ENCODE measurements around the gene PHLPP1. TPM values are rescaled to one million over a fixed set of nuclear protein-coding genes. Genes with fewer than 3 reads are reported as not detected.

The PHLPP1 gene
- total RNA-seq, 2 donors from 2014 or later: 8.1 to 11.6 TPM

GRCh38 chr18:62713651-62714247 is 1.6 kb upstream of the PHLPP1 start:
- H3K4me3 ChIP-seq: no peak overlapping the region
- DNase-seq (ENCODE audit: low spot score) (no peak), ATAC-seq (ENCODE audit: insufficient number of reproducible peaks, low FRiP score, low read depth) (no peak)
- H3K27me3 ChIP-seq (replicated peaks; ENCODE audit: insufficient read depth): no peaks in the 10 kb centered on the region
- TF ChIP-seq CTCF (IDR thresholded peaks at IDR 0.05): no peak
- no peak overlapping the region for H3K27ac ChIP-seq
- H3K9me3 ChIP-seq: no peaks in the 10 kb centered on the region
- H3K36me3 ChIP-seq: no peaks in the 10 kb centered on the region
- H3K4me1 ChIP-seq (ENCODE audit: control insufficient read depth in 1 of 2, low read depth in 2 of 2): peaks cover 7 to 13% of the 10 kb centered on the region in 2 donors

- H3K9me3 ChIP-seq: no peaks in the 10 kb centered on the region
- TF ChIP-seq CTCF (IDR thresholded peaks at IDR 0.05): peak; percentile 65
- no peaks in the 10 kb centered on the region for H3K36me3 ChIP-seq
- DNase-seq (ENCODE audit: low spot score) (peak; percentile 97), ATAC-seq (ENCODE audit: insufficient number of reproducible peaks, low FRiP score, low read depth) (peak; percentile 98)
- peak overlapping the region; percentile 82 to 89 for H3K27ac ChIP-seq
- no peaks in the 10 kb centered on the region for H3K27me3 ChIP-seq (replicated peaks; ENCODE audit: insufficient read depth)
- peak overlapping the region; percentile 77 for H3K4me3 ChIP-seq
- H3K4me1 ChIP-seq (ENCODE audit: control insufficient read depth in 1 of 2, low read depth in 2 of 2): peaks cover 7 to 24% of the 10 kb centered on the region in 2 donors
These were observed 488 bp upstream of the PHLPP1 start for GRCh38 chr18:62714671-62715435.

- DNase-seq (ENCODE audit: low spot score) (no peak), ATAC-seq (ENCODE audit: insufficient number of reproducible peaks, low FRiP score, low read depth) (peak; percentile 11)
- Histone ChIP-seq H3K27me3 (replicated peaks; ENCODE audit: insufficient read depth) (no peaks in the 10 kb centered on the region), H3K4me3 (peak overlapping the region; percentile 85), H3K4me1 (ENCODE audit: control insufficient read depth in 1 of 2, low read depth in 2 of 2) (peaks cover 7 to 29% of the 10 kb centered on the region in 2 donors), H3K9me3 (no peaks in the 10 kb centered on the region), H3K36me3 (no peaks in the 10 kb centered on the region), H3K27ac (peak overlapping the region; percentile 82 to 89)
- no peak for TF ChIP-seq CTCF (IDR thresholded peaks at IDR 0.05)
These were observed 646 bp downstream of the PHLPP1 start for GRCh38 chr18:62715759-62716615.

DNA sequence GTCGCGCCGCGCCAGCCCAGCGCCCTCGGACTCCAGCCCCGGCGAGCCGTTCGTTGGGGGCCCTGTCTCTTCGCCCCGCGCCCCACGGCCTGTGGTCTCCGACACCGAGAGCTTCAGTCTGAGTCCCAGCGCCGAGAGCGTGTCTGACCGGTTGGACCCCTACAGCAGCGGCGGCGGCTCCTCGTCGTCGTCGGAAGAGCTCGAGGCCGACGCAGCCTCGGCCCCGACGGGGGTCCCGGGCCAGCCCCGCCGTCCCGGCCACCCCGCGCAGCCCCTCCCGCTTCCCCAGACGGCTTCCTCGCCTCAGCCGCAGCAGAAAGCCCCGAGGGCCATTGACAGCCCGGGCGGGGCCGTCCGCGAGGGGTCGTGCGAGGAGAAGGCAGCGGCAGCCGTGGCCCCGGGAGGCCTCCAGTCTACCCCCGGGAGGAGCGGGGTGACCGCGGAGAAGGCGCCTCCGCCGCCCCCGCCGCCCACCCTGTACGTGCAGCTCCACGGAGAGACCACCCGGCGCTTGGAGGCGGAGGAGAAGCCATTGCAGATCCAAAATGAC is 1.4 kb downstream of the PHLPP1 start:
- Histone ChIP-seq H3K4me3 (peak overlapping the region; percentile 85), H3K27ac (no peak overlapping the region), H3K9me3 (no peaks in the 10 kb centered on the region), H3K27me3 (replicated peaks; ENCODE audit: insufficient read depth) (no peaks in the 10 kb centered on the region), H3K36me3 (no peaks in the 10 kb centered on the region), H3K4me1 (ENCODE audit: control insufficient read depth in 1 of 2, low read depth in 2 of 2) (peaks cover 9 to 36% of the 10 kb centered on the region in 2 donors)
- no peak for TF ChIP-seq CTCF (IDR thresholded peaks at IDR 0.05)
- DNase-seq (ENCODE audit: low spot score) (no peak), ATAC-seq (ENCODE audit: insufficient number of reproducible peaks, low FRiP score, low read depth) (no peak)

Measured in thoracic aorta (tissue), 2 donors.